AG04449 (cell line): ENCODE measurements around the gene ARID3C.

Source experiments
- CTCF ChIA-PET: fragments of 350-600 bp; formaldehyde crosslinking; extraction: SDS; loops from one replicate; lab custom pipeline; 2021; ENCODE audit warnings: antibody characterized with exemption; lab: Yijun Ruan, JAX
- POLR2A ChIA-PET: fragments of 400-600, 350-600 bp; formaldehyde crosslinking; extraction: SDS; loops from one replicate; lab custom pipeline; 2020; ENCODE audit warnings: antibody characterized with exemption, inconsistent platforms; lab: Yijun Ruan, JAX
- DNase-seq: peaks from one replicate; pipeline ENCODE4 v3.0.0-alpha.2; 2010; ENCODE audit warnings: low read depth, low spot score
- H3K4me3 ChIP-seq: 2 replicates; pipeline ENCODE4 v1.5.1; 2011; ENCODE audit warnings: low read depth, mild to moderate bottlenecking, control low read depth, low read length
- TF ChIP-seq, protein P1 (sequence below): IDR thresholded peaks from one replicate; pipeline ENCODE4 v1.5.1; 2011; ENCODE audit warnings: mild to moderate bottlenecking, moderate library complexity, low read length, control low read depth, inconsistent platforms; ENCODE audit not compliant: insufficient read depth; ENCODE audit errors: missing control alignments

ARID3C gene

DNA sequence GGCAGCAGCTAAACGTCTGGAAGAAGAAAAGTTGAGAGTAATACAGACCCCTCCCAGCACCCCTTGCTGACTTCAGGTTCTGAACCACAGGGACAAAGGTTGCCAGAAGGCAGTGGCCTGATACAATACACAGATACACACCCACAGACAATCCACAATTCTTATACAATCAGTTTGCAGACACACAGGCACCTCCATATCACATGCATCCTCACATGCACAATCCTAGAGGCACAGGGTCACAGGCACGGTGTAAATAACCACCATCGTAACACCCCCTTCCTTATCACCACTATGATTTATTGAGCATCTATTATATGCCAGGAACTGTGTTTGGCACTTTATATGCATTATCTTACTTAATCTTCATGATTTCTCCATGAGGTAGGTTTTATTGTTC is 47.5 kb downstream of the ARID3C start:
- DNase-seq = no peak
- TF ChIP-seq, protein P1, sequence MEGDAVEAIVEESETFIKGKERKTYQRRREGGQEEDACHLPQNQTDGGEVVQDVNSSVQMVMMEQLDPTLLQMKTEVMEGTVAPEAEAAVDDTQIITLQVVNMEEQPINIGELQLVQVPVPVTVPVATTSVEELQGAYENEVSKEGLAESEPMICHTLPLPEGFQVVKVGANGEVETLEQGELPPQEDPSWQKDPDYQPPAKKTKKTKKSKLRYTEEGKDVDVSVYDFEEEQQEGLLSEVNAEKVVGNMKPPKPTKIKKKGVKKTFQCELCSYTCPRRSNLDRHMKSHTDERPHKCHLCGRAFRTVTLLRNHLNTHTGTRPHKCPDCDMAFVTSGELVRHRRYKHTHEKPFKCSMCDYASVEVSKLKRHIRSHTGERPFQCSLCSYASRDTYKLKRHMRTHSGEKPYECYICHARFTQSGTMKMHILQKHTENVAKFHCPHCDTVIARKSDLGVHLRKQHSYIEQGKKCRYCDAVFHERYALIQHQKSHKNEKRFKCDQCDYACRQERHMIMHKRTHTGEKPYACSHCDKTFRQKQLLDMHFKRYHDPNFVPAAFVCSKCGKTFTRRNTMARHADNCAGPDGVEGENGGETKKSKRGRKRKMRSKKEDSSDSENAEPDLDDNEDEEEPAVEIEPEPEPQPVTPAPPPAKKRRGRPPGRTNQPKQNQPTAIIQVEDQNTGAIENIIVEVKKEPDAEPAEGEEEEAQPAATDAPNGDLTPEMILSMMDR = no peak
- CTCF ChIA-PET = interaction anchor here (0.9 to 11.5 kb wide), 5 partner anchors 12 to 39 kb away, joined by 3 to 119 read pairs (median 10); partner anchors contain the start of gene DCTN3
- H3K4me3 ChIP-seq = no peak overlapping the region
- POLR2A ChIA-PET = no interaction called here

DNA sequence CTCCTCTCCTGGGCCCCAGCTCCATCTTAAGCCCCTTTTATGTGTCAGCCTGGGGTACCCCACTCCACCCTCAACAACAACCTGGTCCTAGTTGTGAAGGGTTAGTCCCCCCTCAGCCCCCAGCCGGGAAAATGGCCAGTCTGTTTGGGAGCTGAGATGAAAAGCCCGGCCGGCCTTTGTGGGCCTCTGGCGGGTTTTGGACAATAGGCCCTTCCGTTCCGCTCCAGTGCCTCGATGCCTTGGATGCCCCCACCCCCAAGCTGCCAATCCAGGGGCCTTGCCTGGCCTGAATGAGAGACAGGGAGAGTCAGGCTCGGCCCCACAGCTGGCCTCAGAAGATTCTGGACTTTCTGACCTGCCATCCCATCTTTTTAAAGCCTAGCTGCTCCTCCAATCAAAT is 48.5 kb downstream of the ARID3C start:
- TF ChIP-seq, protein P1 = no peak
- CTCF ChIA-PET = interaction anchor here (1.1 to 11.5 kb wide), 7 partner anchors 11 to 177 kb away, joined by 3 to 119 read pairs (median 9); no protein-coding TSS in a partner anchor
- DNase-seq = no peak
- POLR2A ChIA-PET = no interaction called here
- no peak overlapping the region for H3K4me3 ChIP-seq

DNA sequence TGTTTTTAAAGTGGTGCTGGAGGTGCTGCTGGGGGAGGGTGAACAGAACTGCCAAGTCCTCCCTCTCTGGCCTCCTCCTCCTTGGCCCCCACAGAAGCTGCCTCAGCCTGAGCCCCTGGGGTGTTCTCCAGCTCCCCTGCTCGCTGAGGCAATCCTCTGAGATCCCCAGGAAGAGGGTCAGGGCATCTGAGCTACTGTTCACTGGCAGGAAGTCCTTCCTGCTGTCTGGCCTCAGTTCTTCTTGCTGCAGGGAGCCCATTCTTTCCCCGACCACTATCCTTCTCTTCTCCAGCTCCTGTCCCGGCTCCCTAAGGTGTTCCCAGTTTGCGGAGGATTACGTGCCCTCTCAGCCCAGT is 49.1 kb downstream of the ARID3C start:
- DNase-seq = no peak
- TF ChIP-seq, protein P1 = no peak
- ChIA-PET CTCF (interaction anchor here (1.1 to 11.5 kb wide), 7 partner anchors 9 to 176 kb away, joined by 3 to 119 read pairs (median 9); no protein-coding TSS in a partner anchor), POLR2A (no interaction called here)
- no peak overlapping the region for H3K4me3 ChIP-seq

DNA sequence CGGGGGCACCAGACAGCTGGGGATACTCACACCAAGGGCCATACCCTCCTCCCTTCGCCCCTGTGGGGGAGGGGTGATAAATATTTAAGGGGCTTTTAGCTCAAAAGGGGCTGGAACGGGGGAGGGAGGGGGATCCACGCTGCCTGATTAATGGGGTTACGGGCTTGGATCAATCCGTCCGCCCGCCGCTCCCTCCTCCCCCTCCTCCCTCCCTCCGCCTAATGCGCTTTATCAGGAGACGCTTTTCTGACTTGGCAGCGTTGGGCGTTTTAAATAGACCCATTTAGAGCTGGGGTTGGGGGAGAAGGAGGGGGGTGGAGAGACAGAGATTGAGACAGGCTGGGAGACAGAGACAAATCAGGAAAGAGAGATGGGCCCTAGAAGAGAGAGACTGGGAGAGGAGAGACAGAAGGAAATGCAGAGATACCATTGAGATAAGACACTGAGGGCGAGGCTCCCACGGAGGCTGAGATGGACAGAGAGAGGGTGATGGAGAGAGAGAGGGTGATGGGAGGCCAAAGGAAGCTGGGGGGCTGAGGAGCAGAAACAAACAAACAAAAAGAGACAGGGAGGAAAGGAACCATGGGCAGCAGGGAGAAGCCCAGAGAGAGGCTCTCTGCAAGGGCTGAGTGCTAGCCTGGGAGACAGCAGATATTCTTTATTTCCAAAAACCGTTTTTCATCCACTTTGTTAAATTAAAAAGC is 49.6 kb downstream of the ARID3C start:
- CTCF ChIA-PET = interaction anchor here (1.1 to 11.5 kb wide), 8 partner anchors 9 to 175 kb away, joined by 3 to 119 read pairs (median 8); no protein-coding TSS in a partner anchor
- DNase-seq = no peak
- TF ChIP-seq, protein P1 = no peak
- POLR2A ChIA-PET = no interaction called here
- no peak overlapping the region for H3K4me3 ChIP-seq

DNA sequence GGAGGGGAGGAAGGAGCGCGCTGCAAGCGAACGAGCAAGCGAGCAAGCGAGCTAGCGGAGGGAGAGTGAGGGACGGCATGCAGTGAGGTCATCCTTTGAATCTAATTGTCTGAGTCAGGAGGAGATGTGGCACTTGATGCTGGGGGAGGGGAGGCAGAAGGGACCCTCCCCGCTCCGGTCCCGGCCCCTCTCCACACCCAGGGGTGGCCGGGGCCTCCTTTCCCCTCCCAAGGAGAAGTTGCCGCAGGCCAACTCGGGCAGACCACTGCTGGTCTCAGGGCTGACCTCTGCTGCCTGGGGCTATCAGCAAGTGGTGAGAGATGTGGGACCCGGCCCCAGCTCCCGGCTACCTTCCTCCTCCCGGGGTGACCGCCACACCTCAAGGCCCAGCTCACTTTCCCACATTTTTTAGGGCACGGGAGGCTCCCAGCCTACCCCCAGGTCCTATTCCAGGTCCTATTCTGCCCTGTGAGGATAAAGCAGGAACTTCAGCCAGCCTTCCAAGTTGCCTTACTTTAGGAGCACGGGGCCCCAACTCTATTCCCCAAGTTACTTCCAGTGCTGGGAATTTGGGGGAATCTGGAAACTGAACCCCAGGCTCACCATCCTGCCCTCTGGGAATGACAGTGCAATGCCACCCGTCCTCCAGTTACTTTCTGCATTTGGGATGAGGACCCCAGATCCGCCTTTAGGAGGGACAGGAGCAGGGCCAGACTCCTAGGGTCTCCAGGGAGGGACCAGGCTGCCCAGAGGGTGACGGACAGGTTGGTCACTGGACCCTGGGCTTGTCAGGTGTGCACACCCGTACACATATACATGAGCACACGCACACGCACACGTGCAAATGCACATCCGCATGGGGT is 50.4 kb downstream of the ARID3C start:
- POLR2A ChIA-PET = no interaction called here
- H3K4me3 ChIP-seq = peak overlapping the region; percentile 27; the same call in 1 of the 2 replicates
- TF ChIP-seq, protein P1 = no peak
- CTCF ChIA-PET = interaction anchor here (0.7 to 11.5 kb wide), 7 partner anchors 10 to 175 kb away, joined by 3 to 119 read pairs (median 3); no protein-coding TSS in a partner anchor
- no peak for DNase-seq
